DMS79 (cell line): ENCODE measurements around the gene SMPD2.

ENCODE experiments used
- DNase-seq: peaks from one replicate; lab custom pipeline; 2025; lab: John Stamatoyannopoulos, UW

The SMPD2 gene

GRCh38 chr6:109440331-109441068, at the start of gene SMPD2, which contains the start of gene PPIL6:
Gene SMPD2, plus strand, starts transcription at chr6:109440724. Its CDS starts 398 bp downstream, at chr6:109441122.
Gene PPIL6, minus strand, starts transcription at chr6:109440628. Its CDS starts 38 bp downstream, at chr6:109440590.
- peak; percentile 67 for DNase-seq

GRCh38 chr6:109393157-109393885, 47.2 kb upstream of the SMPD2 start:
- no peak for DNase-seq

DNA sequence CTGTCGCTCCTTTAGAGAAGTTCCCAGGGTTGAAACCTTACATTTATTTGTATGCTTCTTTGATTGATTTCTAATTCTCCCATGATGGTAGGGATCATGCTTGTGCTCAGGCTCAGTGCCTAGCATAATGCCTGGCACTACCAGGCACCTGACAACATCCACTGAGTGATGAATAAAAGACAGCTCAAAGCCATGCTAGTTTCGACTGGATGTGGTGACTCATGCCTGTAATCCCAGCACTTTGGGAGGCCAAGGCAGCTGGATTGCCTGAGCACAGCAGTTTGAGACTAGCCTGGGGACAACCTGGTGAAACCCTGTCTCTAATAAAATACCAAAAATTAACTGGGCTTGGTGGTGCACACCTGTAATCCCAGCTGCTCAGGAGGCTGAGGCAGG, 46.6 kb upstream of the SMPD2 start:
- no peak for DNase-seq

DNA sequence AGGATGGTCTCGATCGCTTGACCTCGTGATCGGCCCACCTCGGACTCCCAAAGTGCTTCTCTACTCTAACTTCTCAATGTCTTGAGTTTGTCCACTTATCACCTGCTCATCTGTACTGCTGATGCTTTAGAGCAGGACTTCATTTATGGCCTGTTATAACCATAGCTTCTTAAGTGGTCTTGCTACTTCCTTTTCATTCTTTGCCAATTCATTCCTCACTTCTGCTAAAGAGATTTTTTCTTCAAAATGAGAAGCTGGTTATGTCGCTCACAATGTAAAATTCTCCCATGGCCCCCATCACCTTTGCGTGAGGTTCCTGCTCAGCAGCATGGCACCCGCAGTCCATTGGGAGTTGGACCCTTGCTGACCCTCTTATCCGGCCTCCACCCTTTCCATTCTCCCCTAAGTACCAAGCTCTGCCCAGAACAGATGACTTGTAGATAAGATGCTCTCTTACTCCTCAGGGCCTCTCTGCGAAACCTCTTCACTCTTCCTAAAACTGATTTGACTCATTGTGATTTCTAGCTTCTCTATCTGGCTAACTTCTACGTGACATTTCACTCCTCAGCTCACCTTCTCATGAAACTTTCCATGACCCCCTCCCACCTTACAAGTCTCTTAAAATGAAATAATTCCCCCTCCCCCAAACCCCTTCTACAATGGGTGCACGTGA, 44.3 kb upstream of the SMPD2 start:
- no peak for DNase-seq

GRCh38 chr6:109397020-109397419, 43.5 kb upstream of the SMPD2 start:
- no peak for DNase-seq

GRCh38 chr6:109406196-109406595, 34.3 kb upstream of the SMPD2 start:
- no peak for DNase-seq

DNA sequence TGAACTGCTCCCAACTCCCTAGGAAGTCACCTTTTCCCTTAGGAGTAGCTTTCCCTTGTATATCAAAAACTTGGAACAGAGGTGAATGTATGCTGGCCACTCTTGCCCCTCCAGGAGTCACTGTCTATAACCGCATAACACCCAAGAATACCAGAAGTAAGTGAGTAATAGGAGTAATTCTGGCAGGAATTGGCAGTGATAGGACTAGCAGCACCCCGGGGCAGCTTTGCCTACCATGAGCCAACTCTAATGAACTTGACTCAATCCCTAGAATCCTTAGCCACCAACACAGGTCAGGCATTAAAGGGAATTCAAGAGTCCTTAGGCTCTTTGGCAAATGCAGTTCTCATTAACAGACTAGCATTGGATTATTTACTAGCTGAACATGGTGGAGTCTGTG, 29.5 kb upstream of the SMPD2 start:
- DNase-seq: no peak

DNA sequence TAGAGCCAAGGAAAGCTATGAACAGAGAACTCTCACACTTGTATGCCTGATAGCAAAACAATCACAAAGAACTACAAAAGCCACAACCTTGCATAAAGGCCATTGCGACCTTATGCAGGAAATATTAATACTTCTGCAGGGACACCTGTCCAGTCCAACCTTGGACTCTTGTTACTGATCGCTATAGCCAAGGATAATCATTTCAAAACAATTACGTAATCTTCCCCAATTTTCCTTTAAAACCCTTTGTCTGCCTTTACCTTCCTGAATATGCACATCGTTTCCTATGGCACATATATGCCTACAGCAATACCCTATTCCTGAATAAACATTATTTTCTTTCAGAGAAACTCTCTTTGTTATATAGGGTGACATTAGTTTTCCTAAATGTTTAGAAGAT, 22.9 kb upstream of the SMPD2 start:
- no peak for DNase-seq

DNA sequence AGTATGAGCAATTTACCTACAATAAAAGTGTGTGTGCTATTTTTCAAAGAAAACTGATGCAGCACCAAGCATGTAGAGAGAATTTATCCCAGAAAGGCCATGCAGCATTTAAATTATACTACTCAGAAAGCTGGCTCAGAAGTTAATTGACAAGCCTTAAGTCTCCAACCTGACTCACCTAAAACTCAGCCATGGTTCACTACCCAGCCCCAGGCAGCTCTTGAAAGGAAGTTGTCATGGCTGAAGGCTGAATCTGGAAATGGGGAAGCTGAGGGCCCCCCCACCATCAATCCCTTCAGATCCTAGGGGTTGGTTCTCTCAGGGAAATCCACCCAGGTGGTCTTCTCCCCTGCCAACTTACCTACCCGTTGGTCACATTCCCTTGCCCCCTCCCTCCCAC, 19.8 kb upstream of the SMPD2 start:
- DNase-seq: no peak

GRCh38 chr6:109421184-109421583, 19.3 kb upstream of the SMPD2 start:
- no peak for DNase-seq

DNA sequence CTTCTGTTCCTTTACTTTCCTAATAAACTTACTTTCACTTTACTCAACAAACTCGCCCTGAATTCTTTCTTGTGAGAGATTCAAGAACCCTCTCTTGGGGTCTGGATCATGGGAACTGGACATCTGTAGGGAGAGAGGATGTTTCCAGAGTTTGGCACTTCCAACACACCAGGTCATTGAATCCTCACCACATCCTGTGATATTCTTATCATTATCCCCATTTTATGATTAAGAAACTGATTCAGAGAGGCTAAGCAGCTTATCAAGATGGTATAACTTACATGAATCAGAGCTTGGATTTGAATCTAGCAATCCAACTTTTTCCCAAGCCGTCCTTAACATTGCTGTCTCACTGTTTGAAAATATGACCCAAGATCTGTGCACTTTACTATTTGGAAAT, 15.6 kb upstream of the SMPD2 start:
- DNase-seq: no peak

- no peak for DNase-seq
These were observed 11.5 kb upstream of the SMPD2 start for GRCh38 chr6:109428889-109429477.

DNA sequence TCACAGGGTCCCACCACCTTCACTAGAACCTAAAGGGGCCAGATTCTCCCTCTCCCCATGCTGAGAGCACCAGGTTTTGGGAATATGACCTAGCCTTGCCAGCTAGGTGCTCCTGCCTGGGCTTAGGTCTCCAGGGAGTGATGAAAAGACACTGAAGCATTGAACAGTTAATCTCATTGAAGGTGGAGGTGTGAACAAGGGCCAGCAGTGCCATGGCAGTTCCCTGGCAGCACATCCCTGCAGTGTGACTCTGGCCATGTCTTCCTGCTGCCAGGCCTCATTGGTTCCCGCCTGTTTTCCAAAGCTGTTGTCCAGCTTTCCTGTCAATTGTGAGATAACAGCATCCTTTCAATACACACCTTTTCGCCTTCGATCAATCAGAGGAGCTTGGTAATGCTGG, 11.0 kb upstream of the SMPD2 start:
- no peak for DNase-seq

- DNase-seq: no peak
These were observed 6.1 kb upstream of the SMPD2 start for GRCh38 chr6:109434456-109434855.

GRCh38 chr6:109436041-109436440, 4.5 kb upstream of the SMPD2 start:
- no peak for DNase-seq

GRCh38 chr6:109441069-109441816, 719 bp downstream of the SMPD2 start:
- peak; percentile 30 for DNase-seq

DNA sequence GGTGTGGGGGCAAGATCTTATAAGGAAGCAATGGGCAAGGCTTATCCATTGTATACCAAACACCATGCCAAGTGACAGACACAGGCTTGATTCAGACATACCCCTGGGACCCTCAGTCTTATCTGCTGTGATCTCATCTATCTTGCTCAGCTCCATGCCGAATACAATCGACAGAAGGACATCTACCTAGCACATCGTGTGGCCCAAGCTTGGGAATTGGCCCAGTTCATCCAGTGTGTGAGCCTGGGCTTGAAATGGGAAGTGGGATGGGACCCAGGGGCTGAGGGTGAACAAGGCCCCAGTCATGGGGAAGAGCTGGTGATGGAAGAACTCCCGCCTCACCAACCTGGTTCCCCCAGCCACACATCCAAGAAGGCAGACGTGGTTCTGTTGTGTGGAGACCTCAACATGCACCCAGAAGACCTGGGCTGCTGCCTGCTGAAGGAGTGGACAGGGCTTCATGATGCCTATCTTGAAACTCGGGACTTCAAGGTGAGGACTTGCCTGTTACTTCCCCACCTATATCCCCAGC, 1.9 kb downstream of the SMPD2 start:
- DNase-seq: no peak

- no peak for DNase-seq
These were observed 3.0 kb downstream of the SMPD2 start for GRCh38 chr6:109443425-109443950.

DNA sequence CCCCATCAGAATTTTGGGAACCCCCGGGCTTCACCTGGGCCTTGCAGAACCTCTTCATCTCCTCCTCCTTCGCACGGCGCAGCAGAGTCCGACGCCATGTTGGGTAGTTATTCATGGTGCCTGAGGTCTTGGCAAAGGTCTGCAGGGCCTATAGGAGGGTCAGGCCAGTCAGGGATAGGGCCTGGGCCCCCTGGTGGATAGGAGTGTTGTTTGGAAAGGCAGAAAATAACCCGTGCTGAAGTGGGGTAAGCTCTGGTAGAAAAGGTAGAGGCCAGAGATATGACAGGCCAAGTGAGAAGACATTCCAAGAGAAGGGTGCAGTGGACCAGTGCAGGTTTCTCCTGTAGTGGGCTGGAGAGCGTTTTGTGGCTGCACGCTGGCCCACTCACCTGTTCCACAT, 4.9 kb downstream of the SMPD2 start:
- DNase-seq: no peak

DNA sequence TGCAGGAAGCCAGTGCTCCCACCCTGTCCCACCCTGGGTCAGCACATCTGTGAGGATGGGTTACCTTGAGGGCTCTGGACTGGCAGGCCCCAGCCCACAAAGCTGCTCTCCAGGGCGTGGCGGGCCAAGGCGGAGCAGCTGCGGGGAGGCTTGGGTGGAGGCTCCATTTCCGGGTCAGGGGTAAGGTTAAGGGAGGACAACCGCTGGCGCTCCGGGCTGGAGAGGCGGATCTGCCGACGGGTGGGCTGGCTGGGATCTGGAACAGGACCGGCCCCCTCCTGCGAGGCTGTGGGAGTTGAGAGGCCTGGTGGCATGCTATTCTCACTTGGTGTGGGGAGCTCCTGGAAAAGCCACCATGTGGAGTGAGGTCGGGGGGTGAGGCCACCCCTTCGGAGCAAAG, 5.5 kb downstream of the SMPD2 start:
- no peak for DNase-seq

- no peak for DNase-seq
These were observed 6.0 kb downstream of the SMPD2 start for GRCh38 chr6:109446541-109446940.
